HepG2 (cell line): ENCODE measurements around the gene MRAP. TPM values are rescaled to one million over a fixed set of nuclear protein-coding genes. Genes with fewer than 3 reads are reported as not detected.
A peak's percentile ranks its signal among the peaks of the same experiment; 100 is the strongest.

Experiments
- ATAC-seq: fragments of 200-7000 bp; cut with Tn5 transposase; 3 replicates; pipeline ENCODE4 v1.9.1; 2020; ENCODE audit warnings: mild to moderate bottlenecking, moderate library complexity
- Bru-seq: library from RNA; stranded (reverse); fragments of 400-500 nt; gene quantifications from one replicate; lab custom pipeline; 2021; lab: Mats Ljungman, UMichigan
- BruChase-seq, 2 experiments: library from RNA; stranded (reverse); fragments of 400-500 nt; gene quantifications; one replicate each; lab custom pipeline; 2021; lab: Mats Ljungman, UMichigan
- BruUV-seq: library from RNA; stranded (reverse); fragments of 400-500 nt; replicated peaks from 2 replicates; lab custom pipeline; 2021; lab: Mats Ljungman, UMichigan
- CTCF ChIA-PET: fragments of 300-600 bp; formaldehyde crosslinking; extraction: SDS; loops from one replicate; lab custom pipeline; 2021; ENCODE audit warnings: low total read pairs, inconsistent platforms, low intra/inter-chr PET ratio; lab: Yijun Ruan, JAX
- POLR2A ChIA-PET: fragments of 350-600 bp; sonication (Branson Sonifier 250); formaldehyde crosslinking; loops from one replicate; lab custom pipeline; 2020; ENCODE audit warnings: antibody characterized with exemption, inconsistent platforms; lab: Yijun Ruan, JAX
- DNase-seq: peaks from one replicate; pipeline ENCODE4 v3.0.0-alpha.2; 2015; ENCODE audit warnings: low spot score
- FAIRE-seq: peaks from 3 replicates; lab custom pipeline; 2011; peaks lifted over from hg19 to GRCh38; lab: Jason Lieb, UNC
- H2AFZ ChIP-seq: one replicate; pipeline ENCODE4 v1.6.1; 2011; ENCODE audit warnings: low read length, inconsistent platforms
- H3K27ac ChIP-seq: fragments of 300-600 bp; 3 replicates; pipeline ENCODE4 v1.8.0; 2011; ENCODE audit warnings: mixed run types, mild to moderate bottlenecking, mixed read lengths, low read length, inconsistent platforms; ENCODE audit not compliant: insufficient read depth; ENCODE audit errors: extremely low read length
- H3K27me3 ChIP-seq, 2 experiments: fragments of 200-600 bp in 1 of 2; 2 replicates in 1 of 2; 3 replicates in 1 of 2; pipeline versions ENCODE4 v1.6.0 to v1.8.0; 2011; ENCODE audit warnings: low read length in 2 of 2, mild to moderate bottlenecking in 2 of 2, moderate library complexity in 2 of 2, inconsistent platforms in 1 of 2; ENCODE audit not compliant: insufficient read depth in 2 of 2, control insufficient read depth in 1 of 2
- H3K36me3 ChIP-seq, 2 experiments: fragments of 200-600 bp in 1 of 2; replicated peaks in 1 of 2; 2 replicates in 1 of 2; 3 replicates in 1 of 2; pipeline versions ENCODE4 v1.5.1 to v1.8.0; 2011; ENCODE audit warnings: low read length in 2 of 2, inconsistent platforms in 1 of 2; ENCODE audit not compliant: insufficient read depth in 2 of 2, control insufficient read depth in 1 of 2
- H3K4me1 ChIP-seq: 2 replicates; pipeline ENCODE4 v1.5.1; 2012; ENCODE audit warnings: low read length, inconsistent platforms; ENCODE audit not compliant: insufficient read depth
- H3K4me2 ChIP-seq: 2 replicates; pipeline ENCODE4 v1.6.0; 2011; ENCODE audit warnings: low read depth, low read length, inconsistent platforms
- H3K4me3 ChIP-seq, 3 experiments: fragments of 200-600 bp in 1 of 3; sonication (generic), shearing (Covaris generic) in 1 of 3; replicated peaks in 1 of 3; 2 replicates each; pipeline ENCODE4 v1.5.1; 2011 to 2016; ENCODE audit warnings: low read length in 3 of 3, inconsistent platforms in 2 of 3, low read depth in 2 of 3, mild to moderate bottlenecking in 2 of 3, control low read depth in 1 of 3, mixed read lengths in 1 of 3; ENCODE audit not compliant: insufficient read depth in 1 of 3
- H3K79me2 ChIP-seq: one replicate; pipeline ENCODE4 v1.6.1; 2011; ENCODE audit warnings: low read length, inconsistent platforms; ENCODE audit not compliant: insufficient read depth
- H3K9ac ChIP-seq: 2 replicates; pipeline ENCODE4 v1.6.0; 2011; ENCODE audit warnings: mild to moderate bottlenecking, low read depth, low read length, inconsistent platforms; ENCODE audit not compliant: insufficient read depth
- H3K9me3 ChIP-seq: 2 replicates; pipeline ENCODE4 v1.5.1; 2012; ENCODE audit warnings: mild to moderate bottlenecking, low read length
- H4K20me1 ChIP-seq: 2 replicates; pipeline ENCODE4 v1.6.0; 2011; ENCODE audit warnings: inconsistent platforms, mild to moderate bottlenecking, low read length, moderate library complexity; ENCODE audit not compliant: insufficient read depth
- KLF11 ChIP-seq: IDR thresholded peaks from 2 replicates; pipeline ENCODE4 v1.6.1; 2016; ENCODE audit warnings: missing compliant biosample characterization
- SOX13 ChIP-seq, 3 experiments: fragments of 450-650 bp in 1 of 3; sonication (generic) in 1 of 3; formaldehyde crosslinking in 1 of 3; IDR thresholded peaks in 2 of 3; conservative IDR thresholded peaks in 1 of 3; 2 replicates each; pipeline versions ENCODE4 v1.5.0 to v1.6.1; 2016 to 2020; ENCODE audit warnings: antibody characterized with exemption in 1 of 3, mild to moderate bottlenecking in 1 of 3, missing compliant biosample characterization in 1 of 3, missing genetic modification reagents in 1 of 3, moderate library complexity in 1 of 3
- ZNF891 ChIP-seq: sonication (generic); formaldehyde crosslinking; IDR thresholded peaks from 2 replicates; pipeline ENCODE4 v1.5.0; 2020; ENCODE audit warnings: mild to moderate bottlenecking, missing genetic modification reagents
- WGBS: methylation state at CpG from one replicate; pipeline ENCODE4 v1.1.6; 2017; ENCODE audit warnings: low lambda C conversion rate; 5-methylcytosine and 5-hydroxymethylcytosine counted together
- in situ Hi-C: cut with HindIII; loops from 2 replicates; pipeline ENCODE4 v1.10.0; 2017; ENCODE audit warnings: low pct_unique_long_range_greater_than_20kb; ENCODE audit not compliant: extremely low pct_ligation_motif_present
- intact Hi-C: fragments of 100-400 bp; cut with micrococcal nuclease; formaldehyde crosslinking; loops from one replicate; pipeline ENCODE4 v1.10.0; 2022; ENCODE audit not compliant: unreplicated experiment
- long read RNA-seq, 2 experiments: library from RNA in 1 of 2; library from polyadenylated mRNA in 1 of 2; stranded (forward) in 1 of 2; unstranded in 1 of 2; transcript quantifications; one replicate each; pipeline ENCODE4 v2.0.0, GENCODE V29; 2019 to 2022
- polyA minus RNA-seq, 3 experiments: library from RNA; depleted of rRNA, polyadenylated mRNA; stranded (reverse); fragments of >200 nt; gene quantifications; 2 replicates each; pipeline ENCODE4 v1.2.3, GENCODE V29; 2011; ENCODE audit warnings: low replicate concordance in 1 of 3
- polyA plus RNA-seq, 8 experiments: library from polyadenylated mRNA; depleted of rRNA in 3 of 8; stranded (reverse) in 7 of 8; unstranded in 1 of 8; fragments of >200 nt; fragmentation: Illumina TruSeq in 4 of 8; extraction: Trizol in 4 of 8; gene quantifications; 2 replicates each; pipeline versions ENCODE4 v1.2.1 to v1.2.3, GENCODE V29; 2011 to 2016; ENCODE audit warnings: low read depth in 4 of 8, missing spikeins in 1 of 8, mixed read lengths in 1 of 8; ENCODE audit not compliant: insufficient read depth in 1 of 8
- total RNA-seq, 5 experiments: library from RNA; depleted of rRNA; stranded (reverse); fragments of >200 nt; fragmentation: Illumina TruSeq; extraction: Trizol; gene quantifications; 2 replicates each; pipeline ENCODE4 v1.2.3, GENCODE V29; 2016; ENCODE audit warnings: low read depth in 1 of 5
- TF ChIP-seq, protein P1 (sequence below): sonication (generic); formaldehyde crosslinking; IDR thresholded peaks from 2 replicates; pipeline ENCODE4 v1.9.0; 2021; ENCODE audit warnings: missing genetic modification reagents, borderline replicate concordance
- TF ChIP-seq, protein P2 (sequence below): sonication (generic); formaldehyde crosslinking; IDR thresholded peaks from 2 replicates; pipeline ENCODE4 v1.5.1; 2020; ENCODE audit warnings: mild to moderate bottlenecking, missing genetic modification reagents, moderate library complexity
- TF ChIP-seq, protein P3 (sequence below): sonication (generic); formaldehyde crosslinking; IDR thresholded peaks from 2 replicates; pipeline ENCODE4 v1.5.0; 2020; ENCODE audit warnings: mild to moderate bottlenecking, missing genetic modification reagents

The MRAP gene
- total RNA-seq (2016; rRNA removed; fragmentation: Illumina TruSeq; extraction: Trizol) = 0.88 and 1.2 TPM in 2 replicates
- total RNA-seq (2016; cell fraction: cytosol; rRNA removed; fragmentation: Illumina TruSeq; extraction: Trizol; ENCODE audit: low read depth) = 0.62 and 1.0 TPM in 2 replicates
- total RNA-seq (2016; cell fraction: insoluble cytoplasmic fraction; rRNA removed; fragmentation: Illumina TruSeq; extraction: Trizol) = 1.5 and 1.9 TPM in 2 replicates
- total RNA-seq (2016; cell fraction: membrane; rRNA removed; fragmentation: Illumina TruSeq; extraction: Trizol) = 0.65 and 1.1 TPM in 2 replicates
- total RNA-seq (2016; cell fraction: nucleus; rRNA removed; fragmentation: Illumina TruSeq; extraction: Trizol) = 0.85 and 1.5 TPM in 2 replicates
- 0.46 and 0.57 TPM in 2 replicates for polyA plus RNA-seq (2011; rRNA removed)
- polyA plus RNA-seq (2011; cell fraction: cytosol; rRNA removed) = 0.27 and 0.59 TPM in 2 replicates
- polyA plus RNA-seq (2011; cell fraction: nucleus; rRNA removed) = 0.21 and 0.39 TPM in 2 replicates
- polyA plus RNA-seq (2012) = not detected in 2 replicates
- polyA plus RNA-seq (2016; cell fraction: cytosol; fragmentation: Illumina TruSeq; extraction: Trizol; ENCODE audit: low read depth) = 0.73 and 1.00 TPM in 2 replicates
- 1.3 and 1.7 TPM in 2 replicates for polyA plus RNA-seq (2016; cell fraction: insoluble cytoplasmic fraction; fragmentation: Illumina TruSeq; extraction: Trizol; ENCODE audit: low read depth)
- polyA plus RNA-seq (2016; cell fraction: membrane; fragmentation: Illumina TruSeq; extraction: Trizol; ENCODE audit: low read depth) = 0.56 and 0.84 TPM in 2 replicates
- polyA plus RNA-seq (2016; cell fraction: nucleus; fragmentation: Illumina TruSeq; extraction: Trizol; ENCODE audit: insufficient read depth, low read depth) = 1.9 and 2.4 TPM in 2 replicates
- 1.4 TPM in 1 of 2 replicates, not detected in the other for polyA minus RNA-seq (2011; rRNA and poly(A)+ RNA removed; ENCODE audit: low replicate concordance)
- polyA minus RNA-seq (2011; cell fraction: cytosol; rRNA and poly(A)+ RNA removed) = not detected in 2 replicates
- 0.90 TPM in 1 of 2 replicates, not detected in the other for polyA minus RNA-seq (2011; cell fraction: nucleus; rRNA and poly(A)+ RNA removed)
- percentile 19 among the genes with signal in this experiment for Bru-seq, nascent RNA
- percentile 10 among the genes with signal in this experiment for BruChase-seq, experiment 1, labeled RNA remaining after a 6-hour chase
- percentile 15 among the genes with signal in this experiment for BruChase-seq, experiment 2, labeled RNA remaining after a 2-hour chase
- long read RNA-seq, experiment 1, partial matches to known transcripts = 0 of 2 reads
- long read RNA-seq, experiment 1, other reads (novel, unspliced or antisense) = 0 of 2 reads
- long read RNA-seq, experiment 2 = 0 reads

DNA sequence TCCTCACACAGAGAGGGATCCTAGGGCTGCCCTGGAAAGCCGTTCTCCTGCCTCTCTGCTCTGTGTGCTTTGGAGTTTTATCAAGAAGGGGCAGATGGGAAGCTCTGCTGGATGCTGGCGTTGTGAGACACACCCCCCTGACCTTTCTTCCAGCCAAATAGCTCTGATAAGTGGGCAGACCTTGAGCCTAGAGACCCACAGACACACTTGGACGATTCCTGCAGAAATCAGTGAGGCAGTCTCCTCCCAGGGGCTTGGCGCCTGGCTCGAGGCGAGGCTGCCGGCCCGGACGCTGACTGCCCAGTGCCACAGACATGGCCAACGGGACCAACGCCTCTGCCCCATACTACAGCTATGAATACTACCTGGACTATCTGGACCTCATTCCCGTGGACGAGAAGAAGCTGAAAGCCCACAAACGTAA is at the start of gene MRAP:
TSS of gene MRAP (plus strand) at position 198 of the 424 bp plus-strand sequence. CDS start at position 315, 117 bp downstream.
- Histone ChIP-seq H3K4me3 (peak within 1 kb of the TSS; percentile 36 to 62 (median 55)), H3K36me3 (no peaks in the 10 kb centered on the region), H3K79me2 (no peaks in the 10 kb centered on the region), H3K9ac (peak within 1 kb of the TSS; percentile 28; the same call in 1 of the 2 replicates), H3K9me3 (no peaks in the 10 kb centered on the region), H3K4me2 (peak within 1 kb of the TSS; percentile 92), H3K27me3 (no peaks in the 10 kb centered on the region), H2AFZ (peak within 1 kb of the TSS; percentile 54), H3K4me1 (peaks cover 44% of the 10 kb centered on the region), H3K27ac (peak within 1 kb of the TSS; percentile 24), H4K20me1 (no peaks in the 10 kb centered on the region)
- FAIRE-seq (no peak), DNase-seq (no peak), ATAC-seq (peak; percentile 81)
- no TSS peak for BruUV-seq
- CTCF ChIA-PET = no interaction called here
- WGBS = 0% methylated on average over 5 of the region's 14 CpGs
- intact Hi-C loops = loop anchor here (5.0 kb wide), 1 partner anchor 34 kb away; no protein-coding TSS in a partner anchor
- in situ Hi-C loops = no loop called here
- POLR2A ChIA-PET = interaction anchor here (1.1 kb wide), 2 partner anchors 10 to 19 kb away, joined by 3 to 4 read pairs; partner anchors contain the start of gene MIS18A
- TF ChIP-seq, protein P1, sequence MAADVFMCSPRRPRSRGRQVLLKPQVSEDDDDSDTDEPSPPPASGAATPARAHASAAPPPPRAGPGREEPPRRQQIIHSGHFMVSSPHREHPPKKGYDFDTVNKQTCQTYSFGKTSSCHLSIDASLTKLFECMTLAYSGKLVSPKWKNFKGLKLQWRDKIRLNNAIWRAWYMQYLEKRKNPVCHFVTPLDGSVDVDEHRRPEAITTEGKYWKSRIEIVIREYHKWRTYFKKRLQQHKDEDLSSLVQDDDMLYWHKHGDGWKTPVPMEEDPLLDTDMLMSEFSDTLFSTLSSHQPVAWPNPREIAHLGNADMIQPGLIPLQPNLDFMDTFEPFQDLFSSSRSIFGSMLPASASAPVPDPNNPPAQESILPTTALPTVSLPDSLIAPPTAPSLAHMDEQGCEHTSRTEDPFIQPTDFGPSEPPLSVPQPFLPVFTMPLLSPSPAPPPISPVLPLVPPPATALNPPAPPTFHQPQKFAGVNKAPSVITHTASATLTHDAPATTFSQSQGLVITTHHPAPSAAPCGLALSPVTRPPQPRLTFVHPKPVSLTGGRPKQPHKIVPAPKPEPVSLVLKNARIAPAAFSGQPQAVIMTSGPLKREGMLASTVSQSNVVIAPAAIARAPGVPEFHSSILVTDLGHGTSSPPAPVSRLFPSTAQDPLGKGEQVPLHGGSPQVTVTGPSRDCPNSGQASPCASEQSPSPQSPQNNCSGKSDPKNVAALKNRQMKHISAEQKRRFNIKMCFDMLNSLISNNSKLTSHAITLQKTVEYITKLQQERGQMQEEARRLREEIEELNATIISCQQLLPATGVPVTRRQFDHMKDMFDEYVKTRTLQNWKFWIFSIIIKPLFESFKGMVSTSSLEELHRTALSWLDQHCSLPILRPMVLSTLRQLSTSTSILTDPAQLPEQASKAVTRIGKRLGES (CRISPR knock-in tag) = no peak
- TF ChIP-seq KLF11 (CRISPR knock-in tag) = no peak
- TF ChIP-seq, protein P2, sequence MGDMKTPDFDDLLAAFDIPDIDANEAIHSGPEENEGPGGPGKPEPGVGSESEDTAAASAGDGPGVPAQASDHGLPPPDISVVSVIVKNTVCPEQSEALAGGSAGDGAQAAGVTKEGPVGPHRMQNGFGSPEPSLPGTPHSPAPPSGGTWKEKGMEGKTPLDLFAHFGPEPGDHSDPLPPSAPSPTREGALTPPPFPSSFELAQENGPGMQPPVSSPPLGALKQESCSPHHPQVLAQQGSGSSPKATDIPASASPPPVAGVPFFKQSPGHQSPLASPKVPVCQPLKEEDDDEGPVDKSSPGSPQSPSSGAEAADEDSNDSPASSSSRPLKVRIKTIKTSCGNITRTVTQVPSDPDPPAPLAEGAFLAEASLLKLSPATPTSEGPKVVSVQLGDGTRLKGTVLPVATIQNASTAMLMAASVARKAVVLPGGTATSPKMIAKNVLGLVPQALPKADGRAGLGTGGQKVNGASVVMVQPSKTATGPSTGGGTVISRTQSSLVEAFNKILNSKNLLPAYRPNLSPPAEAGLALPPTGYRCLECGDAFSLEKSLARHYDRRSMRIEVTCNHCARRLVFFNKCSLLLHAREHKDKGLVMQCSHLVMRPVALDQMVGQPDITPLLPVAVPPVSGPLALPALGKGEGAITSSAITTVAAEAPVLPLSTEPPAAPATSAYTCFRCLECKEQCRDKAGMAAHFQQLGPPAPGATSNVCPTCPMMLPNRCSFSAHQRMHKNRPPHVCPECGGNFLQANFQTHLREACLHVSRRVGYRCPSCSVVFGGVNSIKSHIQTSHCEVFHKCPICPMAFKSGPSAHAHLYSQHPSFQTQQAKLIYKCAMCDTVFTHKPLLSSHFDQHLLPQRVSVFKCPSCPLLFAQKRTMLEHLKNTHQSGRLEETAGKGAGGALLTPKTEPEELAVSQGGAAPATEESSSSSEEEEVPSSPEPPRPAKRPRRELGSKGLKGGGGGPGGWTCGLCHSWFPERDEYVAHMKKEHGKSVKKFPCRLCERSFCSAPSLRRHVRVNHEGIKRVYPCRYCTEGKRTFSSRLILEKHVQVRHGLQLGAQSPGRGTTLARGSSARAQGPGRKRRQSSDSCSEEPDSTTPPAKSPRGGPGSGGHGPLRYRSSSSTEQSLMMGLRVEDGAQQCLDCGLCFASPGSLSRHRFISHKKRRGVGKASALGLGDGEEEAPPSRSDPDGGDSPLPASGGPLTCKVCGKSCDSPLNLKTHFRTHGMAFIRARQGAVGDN (CRISPR knock-in tag) = peak; percentile 56
- TF ChIP-seq SOX13 (IDR thresholded peaks at IDR 0.05) = no peak
- TF ChIP-seq SOX13 (CRISPR knock-in tag; conservative IDR thresholded peaks at IDR 0.05 in 1 of 2, IDR thresholded peaks at IDR 0.05 in 1 of 2) = no peak; a peak in 1 of 4 replicates
- TF ChIP-seq ZNF891 (CRISPR knock-in tag) = 0 out of 2 replicates have a peak, but pooled peaks have one; percentile 33
- TF ChIP-seq, protein P3, sequence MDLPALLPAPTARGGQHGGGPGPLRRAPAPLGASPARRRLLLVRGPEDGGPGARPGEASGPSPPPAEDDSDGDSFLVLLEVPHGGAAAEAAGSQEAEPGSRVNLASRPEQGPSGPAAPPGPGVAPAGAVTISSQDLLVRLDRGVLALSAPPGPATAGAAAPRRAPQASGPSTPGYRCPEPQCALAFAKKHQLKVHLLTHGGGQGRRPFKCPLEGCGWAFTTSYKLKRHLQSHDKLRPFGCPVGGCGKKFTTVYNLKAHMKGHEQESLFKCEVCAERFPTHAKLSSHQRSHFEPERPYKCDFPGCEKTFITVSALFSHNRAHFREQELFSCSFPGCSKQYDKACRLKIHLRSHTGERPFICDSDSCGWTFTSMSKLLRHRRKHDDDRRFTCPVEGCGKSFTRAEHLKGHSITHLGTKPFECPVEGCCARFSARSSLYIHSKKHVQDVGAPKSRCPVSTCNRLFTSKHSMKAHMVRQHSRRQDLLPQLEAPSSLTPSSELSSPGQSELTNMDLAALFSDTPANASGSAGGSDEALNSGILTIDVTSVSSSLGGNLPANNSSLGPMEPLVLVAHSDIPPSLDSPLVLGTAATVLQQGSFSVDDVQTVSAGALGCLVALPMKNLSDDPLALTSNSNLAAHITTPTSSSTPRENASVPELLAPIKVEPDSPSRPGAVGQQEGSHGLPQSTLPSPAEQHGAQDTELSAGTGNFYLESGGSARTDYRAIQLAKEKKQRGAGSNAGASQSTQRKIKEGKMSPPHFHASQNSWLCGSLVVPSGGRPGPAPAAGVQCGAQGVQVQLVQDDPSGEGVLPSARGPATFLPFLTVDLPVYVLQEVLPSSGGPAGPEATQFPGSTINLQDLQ (CRISPR knock-in tag) = 0 out of 2 replicates have a peak, but pooled peaks have one; percentile 43
